Motor neuron (in vitro differentiated cells): ENCODE data around the gene HORMAD2. TPM values are rescaled to one million over a fixed set of nuclear protein-coding genes. Genes with fewer than 3 reads are reported as not detected.

Experiments
- ATAC-seq, 8 experiments: fragments of 200-7000 bp; cut with Tn5 transposase; replicated peaks in 6 of 8; 2 replicates each; pipeline ENCODE4 v1.8.0; 2021; ENCODE audit warnings: mild to moderate bottlenecking in 8 of 8, moderate library complexity in 8 of 8
- H3K27ac ChIP-seq, 2 donors: fragments of 250-450 bp; sonication (Bioruptor Pico); 2 replicates each; pipeline ENCODE4 v1.9.0; 2021; ENCODE audit warnings: antibody characterized with exemption in 2 of 2, mild to moderate bottlenecking in 2 of 2, moderate library complexity in 1 of 2
- H3K4me1 ChIP-seq, 2 donors: fragments of 250-450 bp; sonication (Bioruptor Pico); replicated peaks in 1 of 2; 2 replicates each; pipeline ENCODE4 v1.6.1; 2021; ENCODE audit warnings: antibody characterized with exemption in 2 of 2, mild to moderate bottlenecking in 2 of 2, moderate library complexity in 1 of 2
- H3K4me3 ChIP-seq, 5 donors: fragments of 250-450 bp; sonication (Bioruptor Pico); 2 replicates each; pipeline ENCODE4 v1.9.0; 2021; ENCODE audit warnings: antibody characterized with exemption in 5 of 5, mild to moderate bottlenecking in 5 of 5, moderate library complexity in 4 of 5
- WGBS, 10 experiments: fragments of 450-650 bp; shearing (Covaris generic); methylation state at CpG; one replicate each; pipeline ENCODE4 v1.0.0; 2022; 5-methylcytosine and 5-hydroxymethylcytosine counted together
- in situ Hi-C, 9 experiments: fragments of 400-800 bp; cut with MboI; loops; one replicate each; pipeline ENCODE4 v1.15.0; 2021; ENCODE audit warnings: low sequenced_read_pairs in 9 of 9, low pct_unique_long_range_greater_than_20kb in 2 of 9; ENCODE audit not compliant: unreplicated experiment in 9 of 9
- total RNA-seq, 8 experiments: library from RNA; unstranded; fragments of 300-600 nt; gene quantifications; 2 replicates each; pipeline versions ENCODE4 v1.2.3 to v1.2.4, GENCODE V29; 2022

HORMAD2 gene
- total RNA-seq, 8 experiments from 2014 or later, result 0.11 to 0.23 (median 0.13) TPM; not detected in 5

GRCh38 chr22:30161051-30161469, 80.8 kb downstream of the HORMAD2 start:
- in situ Hi-C loops, result no loop called here
- no peak overlapping the region for H3K4me3 ChIP-seq
- ATAC-seq, result no peak
- no peak overlapping the region for H3K27ac ChIP-seq
- H3K4me1 ChIP-seq, result no peaks in the 10 kb centered on the region

- WGBS, 10 experiments, result 0 to 77% (median 67%) methylated on average over 1 to 2 of the region's 2 CpGs; no CpG with 5 or more reads in 1 of the 10 experiments
- Histone ChIP-seq H3K4me1 (no peaks in the 10 kb centered on the region), H3K27ac (no peak overlapping the region), H3K4me3 (no peak overlapping the region)
- in situ Hi-C loops, result no loop called here
- ATAC-seq, result no peak
Measured at GRCh38 chr22:30167296-30167695, 87.0 kb downstream of the HORMAD2 start.

DNA sequence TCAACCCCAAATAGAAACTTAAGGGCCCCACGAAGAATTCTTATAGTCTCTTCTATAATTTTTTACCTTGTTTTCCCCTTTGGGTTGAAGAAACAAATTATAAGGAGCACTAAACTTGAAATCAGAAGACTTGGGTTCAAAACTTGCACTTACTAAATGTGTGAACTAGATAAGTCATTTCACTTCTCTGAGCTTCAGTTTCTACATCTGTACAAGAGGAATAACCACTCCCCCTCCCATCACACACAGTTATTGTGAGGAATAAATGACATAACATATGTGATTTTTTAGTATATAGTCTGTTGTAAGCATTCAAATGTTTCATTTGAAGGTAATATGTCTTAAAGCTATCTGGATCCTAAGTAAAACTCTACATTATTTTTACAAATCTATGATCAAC, 87.5 kb downstream of the HORMAD2 start:
- no peak overlapping the region for H3K27ac ChIP-seq
- in situ Hi-C loops, result no loop called here
- 0 to 60% (median 42%) methylated on average over 1 of the region's 1 CpG; no CpG with 5 or more reads in 3 of the 10 experiments for WGBS, 10 experiments
- H3K4me1 ChIP-seq, result no peaks in the 10 kb centered on the region
- no peak overlapping the region for H3K4me3 ChIP-seq
- ATAC-seq, result no peak

- Histone ChIP-seq H3K4me1 (no peaks in the 10 kb centered on the region), H3K4me3 (no peak overlapping the region), H3K27ac (no peak overlapping the region)
- WGBS, 10 experiments, result 0 to 100% (median 81%) methylated on average over 1 of the region's 1 CpG
- ATAC-seq, result no peak
- in situ Hi-C loops, result no loop called here
Measured at GRCh38 chr22:30169002-30169401, 88.7 kb downstream of the HORMAD2 start.

GRCh38 chr22:30170129-30170528, 89.9 kb downstream of the HORMAD2 start:
- no peak for ATAC-seq
- WGBS, 10 experiments, result 8 to 67% (median 61%) methylated on average over 1 to 2 of the region's 2 CpGs; no CpG with 5 or more reads in 5 of the 10 experiments
- in situ Hi-C loops, result no loop called here

DNA sequence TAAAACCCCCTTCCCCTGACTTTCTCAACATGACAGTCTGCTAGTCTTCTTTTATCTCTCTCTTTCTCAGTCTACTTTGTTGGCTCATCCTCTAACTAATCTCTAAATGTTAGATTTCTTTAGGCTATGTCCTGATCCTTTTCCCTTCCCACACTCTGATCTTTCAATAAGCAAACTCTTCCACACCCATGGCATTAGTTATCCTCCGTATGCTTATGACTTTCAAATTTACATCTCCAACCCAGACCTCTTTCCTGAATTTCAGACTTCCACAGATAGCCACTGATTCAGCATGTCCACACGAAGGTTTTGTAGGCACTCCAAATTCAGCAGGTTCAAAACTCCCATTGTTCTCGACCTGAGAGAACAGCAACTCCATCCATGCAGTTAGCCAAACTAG, 90.7 kb downstream of the HORMAD2 start:
- Histone ChIP-seq H3K4me3 (no peak overlapping the region), H3K4me1 (no peaks in the 10 kb centered on the region), H3K27ac (no peak overlapping the region)
- in situ Hi-C loops, result no loop called here
- peak in 2 of 8 experiments; percentile 69 to 80 for ATAC-seq
- 0 to 83% (median 52%) methylated on average over 2 to 3 of the region's 3 CpGs for whole genome bisulfite sequencing, 10 experiments

More at GRCh38 chr22:30170129-30170528, 89.9 kb downstream of the HORMAD2 start:
- H3K27ac ChIP-seq, result no peak overlapping the region
- no peaks in the 10 kb centered on the region for H3K4me1 ChIP-seq
- H3K4me3 ChIP-seq, result no peak overlapping the region

DNA sequence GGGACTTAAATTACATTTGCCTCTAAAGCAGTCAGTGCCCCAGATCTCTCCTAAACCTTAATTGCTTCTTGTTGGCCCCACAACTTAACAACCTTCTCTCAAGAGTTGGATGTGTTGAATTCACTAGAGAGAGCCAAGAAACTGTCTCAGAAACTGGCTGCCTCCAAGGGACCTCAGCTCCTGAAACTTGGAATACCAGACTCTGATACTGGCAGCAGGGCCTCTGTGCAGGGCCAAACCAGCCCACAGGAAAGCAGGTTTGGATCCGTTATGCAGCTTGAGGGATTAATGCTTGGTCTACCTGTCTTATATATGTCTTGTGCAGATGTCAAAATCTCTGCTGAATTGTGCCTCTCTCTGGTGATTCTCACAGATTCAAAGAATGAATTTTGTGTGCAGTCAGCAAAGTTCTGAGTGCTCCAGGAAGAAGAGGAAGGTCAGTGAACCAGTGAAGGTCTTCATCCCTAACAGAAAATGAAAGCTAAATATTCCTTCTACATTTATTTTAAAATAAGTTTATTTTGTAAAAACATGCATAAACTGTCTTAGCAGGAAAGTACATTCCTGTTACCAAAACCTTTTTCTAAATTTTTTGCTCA, 95.5 kb downstream of the HORMAD2 start:
- in situ Hi-C loops, result no loop called here
- WGBS, 10 experiments, result 9 to 100% (median 75%) methylated on average over 1 of the region's 1 CpG; no CpG with 5 or more reads in 3 of the 10 experiments
- H3K4me1 ChIP-seq, result peaks cover 3% of the 10 kb centered on the region in 2 donors

GRCh38 chr22:30176431-30176830, 96.2 kb downstream of the HORMAD2 start:
- no peak for ATAC-seq
- WGBS, 10 experiments, result 60 to 100% (median 91%) methylated on average over 1 to 3 of the region's 3 CpGs; no CpG with 5 or more reads in 3 of the 10 experiments

More for the DNA sequence above, 95.5 kb downstream of the HORMAD2 start:
- no peak for ATAC-seq
- Histone ChIP-seq H3K27ac (no peak overlapping the region), H3K4me3 (no peak overlapping the region)

GRCh38 chr22:30178181-30179126, 98.2 kb downstream of the HORMAD2 start:
- in situ Hi-C loops, result no loop called here

More at GRCh38 chr22:30176431-30176830, 96.2 kb downstream of the HORMAD2 start:
- no peak overlapping the region for H3K4me3 ChIP-seq
- H3K4me1 ChIP-seq, result peaks cover 3% of the 10 kb centered on the region in 2 donors
- no peak overlapping the region for H3K27ac ChIP-seq
- in situ Hi-C loops, result no loop called here

GRCh38 chr22:30180616-30181015, 100.4 kb downstream of the HORMAD2 start:
- WGBS, 10 experiments, result 80 to 100% (median 86%) methylated on average over 1 to 3 of the region's 3 CpGs; no CpG with 5 or more reads in 3 of the 10 experiments
- in situ Hi-C loops, result no loop called here

More at GRCh38 chr22:30178181-30179126, 98.2 kb downstream of the HORMAD2 start:
- ATAC-seq, result peak in 6 of 8 experiments; percentile 58 to 98 (median 74)
- Histone ChIP-seq H3K4me3 (no peak overlapping the region), H3K4me1 (peaks cover 3% of the 10 kb centered on the region in 2 donors), H3K27ac (no peak overlapping the region)
- WGBS, 10 experiments, result 50 to 100% (median 80%) methylated on average over 2 to 3 of the region's 3 CpGs; no CpG with 5 or more reads in 4 of the 10 experiments

GRCh38 chr22:30181459-30182349, 101.4 kb downstream of the HORMAD2 start:
- H3K4me1 ChIP-seq, result peaks cover 3% of the 10 kb centered on the region in 2 donors
- 60 to 90% (median 77%) methylated on average over 2 to 7 of the region's 7 CpGs; no CpG with 5 or more reads in 1 of the 10 experiments for WGBS, 10 experiments
- in situ Hi-C loops, result no loop called here
- no peak for ATAC-seq
- no peak overlapping the region for H3K27ac ChIP-seq
- H3K4me3 ChIP-seq, result no peak overlapping the region

More at GRCh38 chr22:30180616-30181015, 100.4 kb downstream of the HORMAD2 start:
- Histone ChIP-seq H3K4me3 (no peak overlapping the region), H3K4me1 (peaks cover 3% of the 10 kb centered on the region in 2 donors), H3K27ac (no peak overlapping the region)
- ATAC-seq, result no peak

GRCh38 chr22:30182350-30182745, 102.1 kb downstream of the HORMAD2 start:
- ATAC-seq, result no peak
- no peak overlapping the region for H3K4me3 ChIP-seq
- H3K27ac ChIP-seq, result no peak overlapping the region
- H3K4me1 ChIP-seq, result peaks cover 3% of the 10 kb centered on the region in 2 donors
- WGBS, 10 experiments, result 60 to 93% (median 81%) methylated on average over 1 to 4 of the region's 4 CpGs; no CpG with 5 or more reads in 1 of the 10 experiments
- in situ Hi-C loops, result no loop called here
